ENCODE results near the gene STAT1. TPM values are rescaled to one million over a fixed set of nuclear protein-coding genes. Genes with fewer than 3 reads are reported as not detected.

The STAT1 gene
- total RNA-seq, 1 experiment from 2014 or later: 32.5 TPM

DNA sequence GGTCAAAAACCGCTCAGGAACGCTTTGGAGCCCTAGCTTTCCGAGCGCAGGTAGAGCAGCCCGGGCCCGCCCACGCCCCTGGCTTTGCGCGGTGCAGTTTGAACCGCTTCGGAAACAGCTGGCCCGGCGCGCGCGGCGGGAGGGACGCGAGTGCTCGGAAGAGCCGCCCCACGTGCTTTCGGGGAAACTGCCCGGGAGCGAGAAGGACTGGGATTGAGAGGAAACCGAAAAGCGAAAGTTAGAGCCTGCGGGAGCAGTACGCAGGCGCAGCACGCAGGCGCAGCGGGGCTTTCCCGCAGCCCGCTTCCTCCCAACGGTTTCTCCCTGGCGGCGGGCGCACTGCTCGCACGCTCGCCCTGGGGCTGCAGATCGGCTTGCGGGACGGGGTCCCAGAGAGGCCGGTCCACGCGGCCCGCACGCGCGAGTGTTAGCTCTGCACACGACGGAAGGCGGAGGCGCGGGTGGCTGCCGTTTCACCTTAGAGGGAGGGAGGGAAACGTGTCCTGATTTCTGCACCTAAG, 6.3 kb upstream of the STAT1 start:
- no peaks in the 10 kb centered on the region for H3K79me2 ChIP-seq (ENCODE audit: low read depth)
- POLR2A ChIA-PET (ENCODE audit: unreplicated experiment): interaction anchor here (0.5 to 0.7 kb wide), 2 partner anchors 32 to 1143 kb away, joined by 4 read pairs; no protein-coding TSS in a partner anchor
- H3K27me3 ChIP-seq (ENCODE audit: insufficient read depth, low read depth): no peaks in the 10 kb centered on the region
- H3K9me2 ChIP-seq (ENCODE audit: insufficient read depth): no peaks in the 10 kb centered on the region
- H3K36me3 ChIP-seq (ENCODE audit: low read depth): no peaks in the 10 kb centered on the region
- CTCF ChIA-PET: no interaction called here
- no peaks in the 10 kb centered on the region for H3F3A ChIP-seq (ENCODE audit: insufficient read depth, low read depth)
- no TSS peak for BruUV-seq (replicated peaks)
- H3K4me1 ChIP-seq (replicated peaks; ENCODE audit: insufficient read depth): 0 out of 2 replicates have a peak, but pooled peaks cover 6% of the 10 kb centered on the region
- H4K20me1 ChIP-seq (ENCODE audit: insufficient read depth): no peaks in the 10 kb centered on the region
- intact Hi-C loops (cut with micrococcal nuclease; ENCODE audit: unreplicated experiment): no loop called here
- H3K27ac ChIP-seq: peak overlapping the region; percentile 98
- peak overlapping the region; percentile 84 for H2AFZ ChIP-seq
- peak overlapping the region; percentile 98 for H3K4me2 ChIP-seq
- peak; percentile 84 to 92 for DNase-seq
- H3K9me3 ChIP-seq (ENCODE audit: insufficient read depth, low read depth): no peaks in the 10 kb centered on the region; the same call in 1 of the 2 replicates
- peak overlapping the region; percentile 87 for H3K4me3 ChIP-seq
- TF ChIP-seq EZH2 (IDR thresholded peaks at IDR 0.05; ENCODE audit: low read depth): no peak
- TF ChIP-seq, protein P1, sequence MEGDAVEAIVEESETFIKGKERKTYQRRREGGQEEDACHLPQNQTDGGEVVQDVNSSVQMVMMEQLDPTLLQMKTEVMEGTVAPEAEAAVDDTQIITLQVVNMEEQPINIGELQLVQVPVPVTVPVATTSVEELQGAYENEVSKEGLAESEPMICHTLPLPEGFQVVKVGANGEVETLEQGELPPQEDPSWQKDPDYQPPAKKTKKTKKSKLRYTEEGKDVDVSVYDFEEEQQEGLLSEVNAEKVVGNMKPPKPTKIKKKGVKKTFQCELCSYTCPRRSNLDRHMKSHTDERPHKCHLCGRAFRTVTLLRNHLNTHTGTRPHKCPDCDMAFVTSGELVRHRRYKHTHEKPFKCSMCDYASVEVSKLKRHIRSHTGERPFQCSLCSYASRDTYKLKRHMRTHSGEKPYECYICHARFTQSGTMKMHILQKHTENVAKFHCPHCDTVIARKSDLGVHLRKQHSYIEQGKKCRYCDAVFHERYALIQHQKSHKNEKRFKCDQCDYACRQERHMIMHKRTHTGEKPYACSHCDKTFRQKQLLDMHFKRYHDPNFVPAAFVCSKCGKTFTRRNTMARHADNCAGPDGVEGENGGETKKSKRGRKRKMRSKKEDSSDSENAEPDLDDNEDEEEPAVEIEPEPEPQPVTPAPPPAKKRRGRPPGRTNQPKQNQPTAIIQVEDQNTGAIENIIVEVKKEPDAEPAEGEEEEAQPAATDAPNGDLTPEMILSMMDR (conservative IDR thresholded peaks at IDR 0.05): no peak

DNA sequence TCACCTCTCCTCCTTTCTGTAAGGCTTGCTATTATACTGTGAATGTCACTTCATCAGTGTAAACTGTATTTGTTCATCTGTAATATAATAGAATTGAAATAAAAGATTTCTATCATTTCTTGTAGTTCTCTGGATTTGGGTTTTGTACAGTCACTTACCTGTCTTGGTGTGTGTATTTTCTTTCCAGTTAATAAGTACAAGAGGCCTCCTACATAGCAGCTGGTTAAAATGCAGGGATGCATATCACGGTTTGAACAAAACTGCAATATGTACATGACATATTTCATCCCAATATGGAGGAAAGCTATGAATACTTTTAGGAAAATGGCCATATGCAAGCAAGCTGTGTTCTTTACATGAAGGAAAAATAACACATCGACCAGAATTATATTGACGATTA, 5.4 kb upstream of the STAT1 start:
- Histone ChIP-seq H3K4me2 (peak overlapping the region; percentile 69), H3K9me2 (ENCODE audit: insufficient read depth) (no peaks in the 10 kb centered on the region), H3K4me3 (peak overlapping the region; percentile 87; the same call in 1 of the 2 replicates), H3K79me2 (ENCODE audit: low read depth) (no peaks in the 10 kb centered on the region), H3K27ac (no peak overlapping the region), H3F3A (ENCODE audit: insufficient read depth, low read depth) (no peaks in the 10 kb centered on the region), H4K20me1 (ENCODE audit: insufficient read depth) (no peaks in the 10 kb centered on the region), H3K27me3 (ENCODE audit: insufficient read depth, low read depth) (no peaks in the 10 kb centered on the region), H2AFZ (no peak overlapping the region), H3K4me1 (replicated peaks; ENCODE audit: insufficient read depth) (0 out of 2 replicates have a peak, but pooled peaks cover 11% of the 10 kb centered on the region), H3K36me3 (ENCODE audit: low read depth) (no peaks in the 10 kb centered on the region), H3K9me3 (ENCODE audit: insufficient read depth, low read depth) (no peaks in the 10 kb centered on the region; the same call in 1 of the 2 replicates)
- no TSS peak for BruUV-seq (replicated peaks)
- CTCF ChIA-PET: no interaction called here
- no peak for TF ChIP-seq EZH2 (IDR thresholded peaks at IDR 0.05; ENCODE audit: low read depth)
- TF ChIP-seq, protein P1 (conservative IDR thresholded peaks at IDR 0.05): no peak
- POLR2A ChIA-PET (ENCODE audit: unreplicated experiment): no interaction called here
- DNase-seq: no peak
- intact Hi-C loops (cut with micrococcal nuclease; ENCODE audit: unreplicated experiment): no loop called here

DNA sequence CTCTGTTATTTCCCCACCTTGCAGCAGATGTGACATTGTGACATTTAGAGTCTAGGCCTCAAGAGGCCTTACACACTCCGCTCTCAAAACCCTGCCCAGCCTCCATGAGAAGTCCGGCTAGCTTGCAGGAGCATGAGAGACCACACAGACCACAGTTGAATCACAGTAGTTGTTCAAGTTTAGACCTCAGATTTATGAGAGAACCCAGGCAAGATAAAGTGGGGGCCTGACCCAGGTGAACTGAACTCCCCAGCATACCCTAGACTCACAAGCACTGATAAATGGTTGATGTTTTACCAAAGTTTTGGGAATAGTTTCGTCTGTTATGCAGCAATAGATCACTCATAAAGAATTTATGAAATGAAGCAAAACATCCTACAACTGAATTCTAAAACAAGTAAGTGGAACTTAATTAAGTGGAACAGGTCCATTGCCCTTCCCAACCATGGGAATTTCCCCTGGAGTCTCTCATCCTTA, 4.7 kb upstream of the STAT1 start:
- no peak for DNase-seq
- CTCF ChIA-PET: no interaction called here
- Histone ChIP-seq H3F3A (ENCODE audit: insufficient read depth, low read depth) (no peaks in the 10 kb centered on the region), H3K9me3 (ENCODE audit: insufficient read depth, low read depth) (no peaks in the 10 kb centered on the region; the same call in 1 of the 2 replicates), H4K20me1 (ENCODE audit: insufficient read depth) (no peaks in the 10 kb centered on the region), H3K9me2 (ENCODE audit: insufficient read depth) (no peaks in the 10 kb centered on the region), H3K36me3 (ENCODE audit: low read depth) (no peaks in the 10 kb centered on the region), H3K27me3 (ENCODE audit: insufficient read depth, low read depth) (no peaks in the 10 kb centered on the region), H3K79me2 (ENCODE audit: low read depth) (0 out of 2 replicates have a peak, but pooled peaks cover 1% of the 10 kb centered on the region), H2AFZ (no peak overlapping the region), H3K4me2 (no peak overlapping the region), H3K27ac (no peak overlapping the region), H3K4me1 (replicated peaks; ENCODE audit: insufficient read depth) (0 out of 2 replicates have a peak, but pooled peaks cover 11% of the 10 kb centered on the region), H3K4me3 (no peak overlapping the region)
- no TSS peak for BruUV-seq (replicated peaks)
- intact Hi-C loops (cut with micrococcal nuclease; ENCODE audit: unreplicated experiment): no loop called here
- POLR2A ChIA-PET (ENCODE audit: unreplicated experiment): no interaction called here
- no peak for TF ChIP-seq EZH2 (IDR thresholded peaks at IDR 0.05; ENCODE audit: low read depth)
- TF ChIP-seq, protein P1 (conservative IDR thresholded peaks at IDR 0.05): no peak
